ENCODE data around the gene LGALS3. TPM values are rescaled to one million over a fixed set of nuclear protein-coding genes. Genes with fewer than 3 reads are reported as not detected.
A peak's percentile ranks its signal among the peaks of the same experiment; 100 is the strongest.

Gene LGALS3
- total and polyA plus RNA-seq, 2 donors from 2014 or later: 235 to 241 TPM

GRCh38 chr14:55099756-55100155 lies 29.3 kb upstream of the LGALS3 start:
- DNase-seq: no peak
- Histone ChIP-seq H3K9me3 (ENCODE audit: control insufficient read depth in 2 of 3, insufficient read depth in 1 of 3, low read length in 3 of 3) (no peaks in the 10 kb centered on the region), H3K9ac (ENCODE audit: low read length in 3 of 3) (no peak overlapping the region), H3K27me3 (ENCODE audit: control insufficient read depth, insufficient read depth, low read length) (no peaks in the 10 kb centered on the region), H3K4me3 (ENCODE audit: low read length in 3 of 3) (no peak overlapping the region), H3K27ac (ENCODE audit: low read depth in 2 of 2, low read length in 2 of 2) (no peak overlapping the region), H3K36me3 (ENCODE audit: control insufficient read depth in 2 of 3, insufficient read depth in 3 of 3, low read length in 3 of 3) (no peaks in the 10 kb centered on the region), H3K4me1 (ENCODE audit: control insufficient read depth in 2 of 3, insufficient read depth in 2 of 3, low read depth in 1 of 3, low read length in 3 of 3) (peaks cover 10 to 24% (median 19%) of the 10 kb centered on the region in 3 donors)
- intact Hi-C loops (cut with DNase I): no loop called here
- FAIRE-seq: no peak
- TF ChIP-seq, protein P1, sequence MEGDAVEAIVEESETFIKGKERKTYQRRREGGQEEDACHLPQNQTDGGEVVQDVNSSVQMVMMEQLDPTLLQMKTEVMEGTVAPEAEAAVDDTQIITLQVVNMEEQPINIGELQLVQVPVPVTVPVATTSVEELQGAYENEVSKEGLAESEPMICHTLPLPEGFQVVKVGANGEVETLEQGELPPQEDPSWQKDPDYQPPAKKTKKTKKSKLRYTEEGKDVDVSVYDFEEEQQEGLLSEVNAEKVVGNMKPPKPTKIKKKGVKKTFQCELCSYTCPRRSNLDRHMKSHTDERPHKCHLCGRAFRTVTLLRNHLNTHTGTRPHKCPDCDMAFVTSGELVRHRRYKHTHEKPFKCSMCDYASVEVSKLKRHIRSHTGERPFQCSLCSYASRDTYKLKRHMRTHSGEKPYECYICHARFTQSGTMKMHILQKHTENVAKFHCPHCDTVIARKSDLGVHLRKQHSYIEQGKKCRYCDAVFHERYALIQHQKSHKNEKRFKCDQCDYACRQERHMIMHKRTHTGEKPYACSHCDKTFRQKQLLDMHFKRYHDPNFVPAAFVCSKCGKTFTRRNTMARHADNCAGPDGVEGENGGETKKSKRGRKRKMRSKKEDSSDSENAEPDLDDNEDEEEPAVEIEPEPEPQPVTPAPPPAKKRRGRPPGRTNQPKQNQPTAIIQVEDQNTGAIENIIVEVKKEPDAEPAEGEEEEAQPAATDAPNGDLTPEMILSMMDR (IDR thresholded peaks at IDR 0.05; ENCODE audit: borderline replicate concordance, extremely low read depth, insufficient read depth): no peak

- FAIRE-seq: no peak
- no peak for DNase-seq
- H3K4me3 ChIP-seq (ENCODE audit: low read length in 3 of 3): no peak overlapping the region
- no peak overlapping the region for H3K9ac ChIP-seq (ENCODE audit: low read length in 3 of 3)
- TF ChIP-seq, protein P1 (IDR thresholded peaks at IDR 0.05; ENCODE audit: borderline replicate concordance, extremely low read depth, insufficient read depth): no peak
- no peaks in the 10 kb centered on the region for H3K36me3 ChIP-seq (ENCODE audit: control insufficient read depth in 2 of 3, insufficient read depth in 3 of 3, low read length in 3 of 3)
- H3K9me3 ChIP-seq (ENCODE audit: control insufficient read depth in 2 of 3, insufficient read depth in 1 of 3, low read length in 3 of 3): no peaks in the 10 kb centered on the region
- H3K27me3 ChIP-seq (ENCODE audit: control insufficient read depth, insufficient read depth, low read length): no peaks in the 10 kb centered on the region
- peak overlapping the region; percentile 71 to 95 for H3K27ac ChIP-seq (ENCODE audit: low read depth in 2 of 2, low read length in 2 of 2)
- intact Hi-C loops (cut with DNase I): no loop called here
- peaks cover 10 to 28% (median 26%) of the 10 kb centered on the region in 3 donors for H3K4me1 ChIP-seq (ENCODE audit: control insufficient read depth in 2 of 3, insufficient read depth in 2 of 3, low read depth in 1 of 3, low read length in 3 of 3)
Observed at GRCh38 chr14:55101698-55102097, 27.4 kb upstream of the LGALS3 start.

DNA sequence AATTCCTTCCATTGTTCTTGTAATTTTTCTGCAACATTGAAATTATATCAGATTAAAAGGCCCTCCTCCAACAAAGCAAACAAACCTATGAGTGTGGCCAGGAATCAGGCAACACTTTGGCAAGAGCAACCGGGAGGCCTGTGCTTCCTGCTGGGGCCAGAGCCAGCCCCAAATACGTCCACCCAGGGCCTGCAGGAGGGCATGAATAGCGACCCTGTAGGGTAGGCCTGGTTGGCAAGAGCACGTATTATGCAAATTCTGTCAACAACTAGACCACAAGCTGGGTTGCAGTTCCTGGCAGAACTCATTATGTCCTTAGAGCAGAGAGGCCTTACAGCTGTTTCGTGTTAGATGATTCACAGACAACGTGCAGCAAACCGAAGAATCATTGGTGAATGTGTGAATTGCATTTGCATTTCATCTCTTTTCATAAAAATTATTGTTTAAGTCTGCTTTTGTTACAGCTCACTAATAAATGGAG lies 26.9 kb upstream of the LGALS3 start:
- no peaks in the 10 kb centered on the region for H3K36me3 ChIP-seq (ENCODE audit: control insufficient read depth in 2 of 3, insufficient read depth in 3 of 3, low read length in 3 of 3)
- H3K4me1 ChIP-seq (ENCODE audit: control insufficient read depth in 2 of 3, insufficient read depth in 2 of 3, low read depth in 1 of 3, low read length in 3 of 3): peaks cover 10 to 28% (median 26%) of the 10 kb centered on the region in 3 donors
- H3K27me3 ChIP-seq (ENCODE audit: control insufficient read depth, insufficient read depth, low read length): no peaks in the 10 kb centered on the region
- H3K9me3 ChIP-seq (ENCODE audit: control insufficient read depth in 2 of 3, insufficient read depth in 1 of 3, low read length in 3 of 3): no peaks in the 10 kb centered on the region
- intact Hi-C loops (cut with DNase I): no loop called here
- peak overlapping the region; percentile 84 to 95 for H3K27ac ChIP-seq (ENCODE audit: low read depth in 2 of 2, low read length in 2 of 2)
- H3K4me3 ChIP-seq (ENCODE audit: low read length in 3 of 3): no peak overlapping the region
- TF ChIP-seq, protein P1 (IDR thresholded peaks at IDR 0.05; ENCODE audit: borderline replicate concordance, extremely low read depth, insufficient read depth): no peak
- H3K9ac ChIP-seq (ENCODE audit: low read length in 3 of 3): no peak overlapping the region
- FAIRE-seq: no peak
- peak in 3 of 5 donors; percentile 52 to 94 (median 74) for DNase-seq
